Heart right ventricle (tissue), 16 donors: ENCODE measurements around the gene CHAC1. TPM values are rescaled to one million over a fixed set of nuclear protein-coding genes. Genes with fewer than 3 reads are reported as not detected.

Source experiments
- ATAC-seq, 8 donors: fragments of 200-7000 bp; cut with Tn5 transposase; one replicate each; pipeline ENCODE4 v1.9.1; 2020; ENCODE audit warnings: mild to moderate bottlenecking in 8 of 8, moderate library complexity in 8 of 8, moderate number of reproducible peaks in 1 of 8
- DNase-seq, 2 donors: peaks; one replicate each; pipeline ENCODE4 v3.0.0-alpha.2; 2020
- H3K27ac ChIP-seq, 10 donors: fragments of 200-600 bp; sonication (generic) in 2 of 10; one replicate each; pipeline versions ENCODE4 v1.5.0 to v1.8.0; 2020 to 2022; ENCODE audit warnings: mild to moderate bottlenecking in 3 of 10
- H3K27me3 ChIP-seq, 7 donors: fragments of 200-600 bp; one replicate each; pipeline ENCODE4 v1.8.0; 2021 to 2022; ENCODE audit warnings: mild to moderate bottlenecking in 2 of 7
- H3K36me3 ChIP-seq, 9 donors: fragments of 200-600 bp; sonication (generic) in 1 of 9; one replicate each; pipeline versions ENCODE4 v1.5.0 to v1.8.0; 2020 to 2022; ENCODE audit warnings: mild to moderate bottlenecking in 2 of 9
- H3K4me1 ChIP-seq, 9 donors: fragments of 200-600 bp; sonication (generic) in 1 of 9; one replicate each; pipeline versions ENCODE4 v1.5.0 to v1.8.0; 2020 to 2022; ENCODE audit warnings: mild to moderate bottlenecking in 4 of 9
- H3K4me3 ChIP-seq, 10 donors: fragments of 200-600 bp; sonication (generic) in 2 of 10; one replicate each; pipeline versions ENCODE4 v1.5.0 to v1.8.0; 2020 to 2022; ENCODE audit warnings: mild to moderate bottlenecking in 7 of 10, moderate library complexity in 2 of 10
- H3K9me3 ChIP-seq, 11 donors: fragments of 200-600 bp in 10 of 11; sonication (generic) in 2 of 11; one replicate each; pipeline versions ENCODE4 v1.5.0 to v1.8.0; 2013 to 2022; ENCODE audit warnings: mild to moderate bottlenecking in 2 of 11, control low read depth in 1 of 11, moderate library complexity in 1 of 11
- WGBS, 2 donors: extraction: QIAGEN DNeasy Blood & Tissue Kit; methylation state at CpG; one replicate each; pipeline ENCODE4 v1.1.7; 2013; ENCODE audit warnings: inconsistent platforms in 1 of 2; 5-methylcytosine and 5-hydroxymethylcytosine counted together
- intact Hi-C, 10 donors: fragments of 100-400 bp; cut with DNase I; formaldehyde crosslinking; loops; one replicate each; pipeline versions ENCODE4 v1.11.1 to v1.14.2; 2022
- polyA plus RNA-seq, 2 donors: library from polyadenylated mRNA; stranded (reverse); fragments of 200-250 nt; gene quantifications; one replicate each; pipeline ENCODE4 v1.2.3, GENCODE V29; 2013
- total RNA-seq, 10 donors: library from RNA; stranded (reverse); fragmentation: NEBNext Ultra II Directional in 3 of 10; extraction: Animal tissue kit (Norgen Biotek cat#: 25700) in 3 of 10; gene quantifications; one replicate each; pipeline versions ENCODE4 v1.2.1 to v1.2.4, GENCODE V29; 2021 to 2023
- TF ChIP-seq, protein P1 (sequence below), 9 donors: fragments of 200-600 bp; sonication (generic) in 2 of 9; IDR thresholded peaks; one replicate each; pipeline versions ENCODE4 v1.5.0 to v1.8.0; 2021 to 2022; ENCODE audit warnings: antibody characterized with exemption in 9 of 9, mild to moderate bottlenecking in 5 of 9, moderate library complexity in 1 of 9
- donor health status: Arrhythmogenic right ventricular cardiomyopathy.
- donor health status: ischemic (EF 13 %, LVEDD 7.1; RV severe dilation, severe dysfunction).
- donor health status: healthy with polysubstance abuse.
- donor health status: DM: no; HTN: yes; CAD: no.
- donor health status: DM: no; HTN: no; CAD: no.
- donor health status: ischemic (EF 25% LVEDD 6.9; RV normal size, moderate dysfunction).
- donor health status: ischemic (EF 25% LVEDD 5.7; RV mildly dilated, moderate dysfunction).
- donor health status: healthy.
- donor health status: DM: yes; HTN: yes; CAD: no.
- donor health status: Ischemic cardiomyopathy.
- donor health status: ischemic (EF 35%, LVEDD 5.7; RV mildly dilated, moderate dysfunction).
- donor health status: nonischemic (EF 11% LVEDD 7.7; RV severe dilation, severe dysfunction).
- donor health status: DM: yes; HTN: yes; CAD: no.
- donor health status: PGD.
- donor health status: ischemic (EF 29% LVEDD 5.4; RV normal size, mild dysfunction).
- donor health status: nonischemic (EF 23%, LVEDD 6.1; RV moderate dilation, normal function).

CHAC1 gene
- total and polyA plus RNA-seq, 12 donors: 0.31 to 7.6 (median 1.7) TPM

DNA sequence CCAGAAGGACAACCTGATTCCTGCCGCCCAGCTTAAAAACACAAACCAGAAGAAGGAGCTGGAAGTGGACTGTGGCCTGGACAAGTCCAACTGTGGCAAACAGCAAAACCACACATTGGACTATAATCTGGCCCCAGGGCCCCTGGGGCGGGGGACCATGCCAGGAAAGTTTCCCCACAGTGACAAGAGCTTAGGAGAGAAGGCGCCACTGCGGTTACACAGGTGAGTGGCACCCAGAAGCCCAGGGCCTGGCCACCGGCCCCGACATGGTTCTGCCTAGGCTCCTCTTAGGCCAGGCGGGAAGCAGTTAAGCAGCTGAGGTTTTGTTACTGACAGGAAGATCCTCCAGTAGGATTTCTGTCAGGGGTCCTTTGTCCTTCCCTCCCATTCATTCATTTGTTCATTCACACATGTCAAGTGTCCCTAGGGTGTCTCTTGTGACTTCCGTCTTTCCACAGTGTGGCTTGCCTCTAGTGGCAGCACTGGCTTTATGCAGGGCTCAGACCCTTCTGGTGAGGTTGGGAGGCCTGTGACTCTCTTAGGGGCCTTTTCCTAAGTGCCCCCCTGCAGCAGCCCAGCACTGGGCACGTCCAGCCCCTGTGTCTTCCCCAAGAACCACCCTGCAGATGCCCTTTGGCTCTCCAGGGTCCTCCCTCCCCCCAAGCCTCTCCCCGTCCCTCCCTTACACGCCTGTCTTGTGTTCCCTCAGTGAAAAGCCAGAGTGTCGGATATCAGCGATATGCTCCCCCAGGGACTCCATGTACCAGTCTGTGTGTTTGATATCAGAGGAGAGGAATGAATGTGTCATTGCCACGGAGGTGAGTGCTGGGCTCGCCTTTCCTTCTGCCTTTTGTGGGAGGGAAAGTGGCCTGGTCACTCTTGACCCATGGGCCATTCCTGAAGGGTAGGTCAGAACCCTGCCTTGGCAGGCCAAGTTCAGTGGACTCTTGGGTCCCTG is 16.3 kb upstream of the CHAC1 start:
- H3K9me3 ChIP-seq: no peaks in the 10 kb centered on the region
- DNase-seq (no peak), ATAC-seq (peak in 4 of 8 donors; percentile 6 to 58 (median 18))
- H3K4me1 ChIP-seq: peaks cover 14 to 91% (median 63%) of the 10 kb centered on the region in 9 donors
- peaks cover 0 to 14% (median 0%) of the 10 kb centered on the region in 7 donors for H3K27me3 ChIP-seq
- H3K4me3 ChIP-seq: peak overlapping the region in 9 of 10 donors; percentile 0 to 96 (median 72)
- WGBS, 2 donors: 49 to 61% methylated on average over 15 of the region's 15 CpGs
- peak overlapping the region; percentile 53 to 96 (median 84) for H3K27ac ChIP-seq
- TF ChIP-seq, protein P1, sequence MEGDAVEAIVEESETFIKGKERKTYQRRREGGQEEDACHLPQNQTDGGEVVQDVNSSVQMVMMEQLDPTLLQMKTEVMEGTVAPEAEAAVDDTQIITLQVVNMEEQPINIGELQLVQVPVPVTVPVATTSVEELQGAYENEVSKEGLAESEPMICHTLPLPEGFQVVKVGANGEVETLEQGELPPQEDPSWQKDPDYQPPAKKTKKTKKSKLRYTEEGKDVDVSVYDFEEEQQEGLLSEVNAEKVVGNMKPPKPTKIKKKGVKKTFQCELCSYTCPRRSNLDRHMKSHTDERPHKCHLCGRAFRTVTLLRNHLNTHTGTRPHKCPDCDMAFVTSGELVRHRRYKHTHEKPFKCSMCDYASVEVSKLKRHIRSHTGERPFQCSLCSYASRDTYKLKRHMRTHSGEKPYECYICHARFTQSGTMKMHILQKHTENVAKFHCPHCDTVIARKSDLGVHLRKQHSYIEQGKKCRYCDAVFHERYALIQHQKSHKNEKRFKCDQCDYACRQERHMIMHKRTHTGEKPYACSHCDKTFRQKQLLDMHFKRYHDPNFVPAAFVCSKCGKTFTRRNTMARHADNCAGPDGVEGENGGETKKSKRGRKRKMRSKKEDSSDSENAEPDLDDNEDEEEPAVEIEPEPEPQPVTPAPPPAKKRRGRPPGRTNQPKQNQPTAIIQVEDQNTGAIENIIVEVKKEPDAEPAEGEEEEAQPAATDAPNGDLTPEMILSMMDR (IDR thresholded peaks at IDR 0.05): peak in 6 of 9 donors; percentile 4 to 41 (median 26)
- H3K36me3 ChIP-seq: peaks cover 0 to 68% (median 14%) of the 10 kb centered on the region in 9 donors
- intact Hi-C loops: no loop called here

DNA sequence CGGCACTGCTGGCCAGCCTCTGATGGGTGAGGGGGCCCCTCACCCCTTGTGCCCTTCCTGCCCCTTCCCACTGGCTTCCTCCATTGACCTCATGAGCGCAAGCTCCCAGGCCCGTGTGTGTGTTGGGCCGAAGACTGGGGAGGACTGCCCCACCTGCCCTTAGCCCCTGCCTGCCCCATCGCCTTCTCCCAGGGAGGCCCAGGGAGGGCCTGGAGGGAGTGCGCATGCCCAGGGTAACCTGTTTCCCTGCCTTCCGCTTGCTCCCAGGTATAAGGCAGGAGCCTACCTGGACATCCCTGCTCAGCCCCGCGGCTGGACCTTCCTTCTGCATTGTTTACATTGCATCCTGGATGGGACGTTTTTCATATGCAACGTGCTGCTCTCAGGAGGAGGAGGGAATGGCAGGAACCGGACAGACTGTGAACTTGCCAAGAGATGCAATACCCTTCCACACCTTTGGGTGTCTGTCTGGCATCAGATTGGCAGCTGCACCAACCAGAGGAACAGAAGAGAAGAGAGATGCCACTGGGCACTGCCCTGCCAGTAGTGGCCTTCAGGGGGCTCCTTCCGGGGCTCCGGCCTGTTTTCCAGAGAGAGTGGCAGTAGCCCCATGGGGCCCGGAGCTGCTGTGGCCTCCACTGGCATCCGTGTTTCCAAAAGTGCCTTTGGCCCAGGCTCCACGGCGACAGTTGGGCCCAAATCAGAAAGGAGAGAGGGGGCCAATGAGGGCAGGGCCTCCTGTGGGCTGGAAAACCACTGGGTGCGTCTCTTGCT is 15.3 kb upstream of the CHAC1 start:
- Histone ChIP-seq H3K4me1 (peaks cover 14 to 96% (median 72%) of the 10 kb centered on the region in 9 donors), H3K4me3 (peak overlapping the region in 7 of 10 donors; percentile 11 to 96 (median 77)), H3K36me3 (peaks cover 0 to 58% (median 14%) of the 10 kb centered on the region in 9 donors), H3K9me3 (no peaks in the 10 kb centered on the region), H3K27me3 (peaks cover 0 to 4% (median 0%) of the 10 kb centered on the region in 7 donors), H3K27ac (peak overlapping the region; percentile 53 to 96 (median 90))
- peak in 1 of 2 donors; percentile 13 for DNase-seq
- TF ChIP-seq, protein P1 (IDR thresholded peaks at IDR 0.05): peak in 8 of 9 donors; percentile 23 to 51 (median 35)
- ATAC-seq: peak in 3 of 8 donors; percentile 13 to 32 (median 15)
- WGBS, 2 donors: 59% methylated on average over 19 of the region's 19 CpGs
- intact Hi-C loops: no loop called here

DNA sequence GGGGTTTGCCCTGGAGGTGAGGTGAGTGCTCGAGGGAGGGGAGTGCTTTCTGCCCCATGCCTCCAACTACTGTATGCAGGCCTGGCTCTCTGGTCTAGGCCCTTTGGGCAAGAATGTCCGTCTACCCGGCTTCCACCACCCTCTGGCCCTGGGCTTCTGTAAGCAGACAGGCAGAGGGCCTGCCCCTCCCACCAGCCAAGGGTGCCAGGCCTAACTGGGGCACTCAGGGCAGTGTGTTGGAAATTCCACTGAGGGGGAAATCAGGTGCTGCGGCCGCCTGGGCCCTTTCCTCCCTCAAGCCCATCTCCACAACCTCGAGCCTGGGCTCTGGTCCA is 14.8 kb upstream of the CHAC1 start:
- intact Hi-C loops: no loop called here
- H3K27me3 ChIP-seq: no peaks in the 10 kb centered on the region
- peak in 1 of 2 donors; percentile 16 for DNase-seq
- H3K36me3 ChIP-seq: peaks cover 0 to 53% (median 14%) of the 10 kb centered on the region in 9 donors
- no peaks in the 10 kb centered on the region for H3K9me3 ChIP-seq
- peaks cover 14 to 95% (median 70%) of the 10 kb centered on the region in 9 donors for H3K4me1 ChIP-seq
- ATAC-seq: no peak
- WGBS, 2 donors: 85 to 90% methylated on average over 6 of the region's 6 CpGs
- peak overlapping the region in 6 of 10 donors; percentile 66 to 96 (median 82) for H3K4me3 ChIP-seq
- TF ChIP-seq, protein P1 (IDR thresholded peaks at IDR 0.05): no peak
- H3K27ac ChIP-seq: peak overlapping the region; percentile 4 to 96 (median 90)
